Neuronal stem cell (in vitro differentiated cells): ENCODE results near the gene TMEM242.

ENCODE experiments used
- DNase-seq: peaks from one replicate; pipeline ENCODE4 v3.0.0-alpha.2; 2013; ENCODE audit warnings: low spot score
- H2AFZ ChIP-seq: one replicate; pipeline ENCODE4 v1.6.1; 2013; ENCODE audit warnings: mild to moderate bottlenecking, low read length, inconsistent platforms
- H2AK5ac ChIP-seq: 2 replicates; pipeline ENCODE4 v1.6.1; 2013; ENCODE audit warnings: low read depth, mild to moderate bottlenecking, inconsistent platforms, low read length, moderate library complexity, mixed read lengths
- H2BK120ac ChIP-seq: 2 replicates; pipeline ENCODE4 v1.6.1; 2013; ENCODE audit warnings: low read depth, mild to moderate bottlenecking, inconsistent platforms, low read length, moderate library complexity, mixed read lengths
- H2BK12ac ChIP-seq: one replicate; pipeline ENCODE4 v1.6.1; 2013; ENCODE audit warnings: low read length, inconsistent platforms
- H2BK15ac ChIP-seq: 2 replicates; pipeline ENCODE4 v1.6.1; 2013; ENCODE audit warnings: mild to moderate bottlenecking, low read length, inconsistent platforms, mixed read lengths
- H2BK5ac ChIP-seq: one replicate; pipeline ENCODE4 v1.6.1; 2013; ENCODE audit warnings: inconsistent platforms, mild to moderate bottlenecking, low read length, moderate library complexity
- H3K14ac ChIP-seq: one replicate; pipeline ENCODE4 v1.6.1; 2013; ENCODE audit warnings: low read length, inconsistent platforms
- H3K18ac ChIP-seq: 2 replicates; pipeline ENCODE4 v1.6.1; 2013; ENCODE audit warnings: low read length, inconsistent platforms
- H3K23ac ChIP-seq: 2 replicates; pipeline ENCODE4 v1.6.1; 2013; ENCODE audit warnings: low read depth, mild to moderate bottlenecking, mixed read lengths, low read length, inconsistent platforms; ENCODE audit not compliant: poor library complexity
- H3K27ac ChIP-seq: replicated peaks from 3 replicates; pipeline ENCODE4 v1.5.1; 2013; ENCODE audit warnings: low read length, inconsistent platforms
- H3K27me3 ChIP-seq, 3 experiments: 2 replicates each; pipeline ENCODE4 v1.6.1; 2013; ENCODE audit warnings: low read length in 3 of 3, mild to moderate bottlenecking in 2 of 3, inconsistent platforms in 1 of 3, low read depth in 1 of 3, mixed read lengths in 1 of 3, moderate library complexity in 1 of 3; ENCODE audit not compliant: control insufficient read depth in 3 of 3, insufficient read depth in 3 of 3
- H3K36me3 ChIP-seq, 2 donors: replicated peaks in 1 of 2; 2 replicates each; pipeline ENCODE4 v1.6.1; 2013; ENCODE audit warnings: low read length in 2 of 2; ENCODE audit not compliant: control insufficient read depth in 2 of 2, insufficient read depth in 2 of 2
- H3K4ac ChIP-seq: 2 replicates; pipeline ENCODE4 v1.6.1; 2013; ENCODE audit warnings: inconsistent platforms, mild to moderate bottlenecking, low read length, moderate library complexity
- H3K4me1 ChIP-seq, 2 donors: 1 replicate in 1 of 2; 2 replicates in 1 of 2; pipeline ENCODE4 v1.6.1; 2013; ENCODE audit warnings: low read length in 2 of 2, low read depth in 1 of 2; ENCODE audit not compliant: control insufficient read depth in 2 of 2, insufficient read depth in 1 of 2
- H3K4me2 ChIP-seq: one replicate; pipeline ENCODE4 v1.6.1; 2013; ENCODE audit warnings: mild to moderate bottlenecking, low read length, inconsistent platforms; ENCODE audit not compliant: insufficient read depth, poor library complexity, severe bottlenecking
- H3K4me3 ChIP-seq, 2 donors: 2 replicates each; pipeline ENCODE4 v1.5.1; 2013; ENCODE audit warnings: low read length in 2 of 2, mild to moderate bottlenecking in 2 of 2, inconsistent platforms in 1 of 2, moderate library complexity in 1 of 2
- H3K79me1 ChIP-seq: one replicate; pipeline ENCODE4 v1.6.1; 2013; ENCODE audit warnings: low read depth, mild to moderate bottlenecking, inconsistent platforms, low read length, moderate library complexity
- H3K9ac ChIP-seq: one replicate; pipeline ENCODE4 v1.6.1; 2013; ENCODE audit warnings: mild to moderate bottlenecking, low read depth, low read length, inconsistent platforms; ENCODE audit not compliant: poor library complexity
- H3K9me3 ChIP-seq, 2 donors: replicated peaks in 1 of 2; 2 replicates each; pipeline versions ENCODE3 to v1.6.1; 2013; ENCODE audit warnings: low read length in 2 of 2, mild to moderate bottlenecking in 2 of 2, inconsistent platforms in 1 of 2, low read depth in 1 of 2, mixed read lengths in 1 of 2, moderate library complexity in 1 of 2; ENCODE audit not compliant: control insufficient read depth in 2 of 2, insufficient read depth in 1 of 2
- H4K8ac ChIP-seq: one replicate; pipeline ENCODE4 v1.6.1; 2013; ENCODE audit warnings: low read depth, mild to moderate bottlenecking, inconsistent platforms, low read length, moderate library complexity
- H4K91ac ChIP-seq: one replicate; pipeline ENCODE4 v1.6.1; 2013; ENCODE audit warnings: low read length, low read depth, mild to moderate bottlenecking, inconsistent platforms; ENCODE audit not compliant: poor library complexity
- WGBS, 2 donors: extraction: QIAGEN DNeasy Blood & Tissue Kit; methylation state at CpG; one replicate each; pipeline ENCODE4 v1.1.7; 2013; ENCODE audit warnings: missing lambda C conversion rate in 2 of 2, mixed read lengths in 1 of 2; ENCODE audit not compliant: insufficient read length in 2 of 2, insufficient replicate concordance in 1 of 2; ENCODE audit errors: extremely low coverage in 2 of 2; 5-methylcytosine and 5-hydroxymethylcytosine counted together

Gene TMEM242

GRCh38 chr6:157258878-157259277 lies 64.4 kb downstream of the TMEM242 start:
- no CpG with 5 or more reads among the region's 11 CpGs for WGBS, 2 donors
- no peak overlapping the region for H3K4ac ChIP-seq
- H3K79me1 ChIP-seq = no peaks in the 10 kb centered on the region

GRCh38 chr6:157255079-157255478 lies 68.2 kb downstream of the TMEM242 start:
- Histone ChIP-seq H3K23ac (no peak overlapping the region), H3K9me3 (no peaks in the 10 kb centered on the region), H3K4me1 (peaks cover 0 to 2% of the 10 kb centered on the region in 2 donors), H4K91ac (no peak overlapping the region), H4K8ac (no peak overlapping the region), H3K27me3 (peaks cover 0 to 13% (median 0%) of the 10 kb centered on the region in 3 experiments), H3K4ac (peak overlapping the region; percentile 10), H3K4me2 (no peak overlapping the region), H2BK15ac (peak overlapping the region; percentile 16), H3K14ac (no peak overlapping the region), H2AK5ac (no peak overlapping the region), H3K79me1 (no peaks in the 10 kb centered on the region), H3K4me3 (no peak overlapping the region), H3K27ac (no peak overlapping the region), H2BK120ac (no peak overlapping the region), H3K36me3 (no peaks in the 10 kb centered on the region), H2BK5ac (no peak overlapping the region), H2BK12ac (no peak overlapping the region), H3K18ac (no peak overlapping the region), H3K9ac (no peak overlapping the region), H2AFZ (no peak overlapping the region)
- no CpG with 5 or more reads among the region's 3 CpGs for WGBS, 2 donors
- no peak for DNase-seq

More at GRCh38 chr6:157258878-157259277, 64.4 kb downstream of the TMEM242 start:
- H3K4me2 ChIP-seq = no peak overlapping the region
- H2BK5ac ChIP-seq = peak overlapping the region; percentile 28
- peaks cover 0 to 6% (median 0%) of the 10 kb centered on the region in 3 experiments for H3K27me3 ChIP-seq
- H2AK5ac ChIP-seq = peak overlapping the region; percentile 26
- H3K36me3 ChIP-seq = no peaks in the 10 kb centered on the region
- H3K4me3 ChIP-seq = no peak overlapping the region
- H2BK12ac ChIP-seq = no peak overlapping the region
- H3K27ac ChIP-seq = no peak overlapping the region
- no peak overlapping the region for H2BK15ac ChIP-seq
- no peak overlapping the region for H3K18ac ChIP-seq
- H2AFZ ChIP-seq = no peak overlapping the region
- no peak overlapping the region for H4K8ac ChIP-seq
- H3K4me1 ChIP-seq = peaks cover 0 to 2% of the 10 kb centered on the region in 2 donors
- no peak overlapping the region for H2BK120ac ChIP-seq
- no peak overlapping the region for H3K9ac ChIP-seq
- no peak for DNase-seq
- H3K9me3 ChIP-seq = no peaks in the 10 kb centered on the region
- no peak overlapping the region for H3K14ac ChIP-seq
- no peak overlapping the region for H4K91ac ChIP-seq
- no peak overlapping the region for H3K23ac ChIP-seq

- H3K4me2 ChIP-seq = no peak overlapping the region
- no peak overlapping the region for H3K9ac ChIP-seq
- no peak for DNase-seq
- H4K91ac ChIP-seq = no peak overlapping the region
- no peaks in the 10 kb centered on the region for H3K79me1 ChIP-seq
- H3K36me3 ChIP-seq = no peaks in the 10 kb centered on the region
- H2AFZ ChIP-seq = no peak overlapping the region
- no peak overlapping the region for H3K4ac ChIP-seq
- no peaks in the 10 kb centered on the region for H3K9me3 ChIP-seq
- WGBS, 2 donors = no CpG with 5 or more reads among the region's 3 CpGs
- no peak overlapping the region for H2BK120ac ChIP-seq
- peaks cover 0 to 2% of the 10 kb centered on the region in 2 donors for H3K4me1 ChIP-seq
- H3K4me3 ChIP-seq = no peak overlapping the region
- no peak overlapping the region for H3K27ac ChIP-seq
- no peak overlapping the region for H3K23ac ChIP-seq
- H4K8ac ChIP-seq = no peak overlapping the region
- H3K27me3 ChIP-seq = peaks cover 0 to 13% (median 0%) of the 10 kb centered on the region in 3 experiments
- no peak overlapping the region for H2BK12ac ChIP-seq
- H2BK5ac ChIP-seq = no peak overlapping the region
- no peak overlapping the region for H3K14ac ChIP-seq
- no peak overlapping the region for H2BK15ac ChIP-seq
- no peak overlapping the region for H2AK5ac ChIP-seq
- no peak overlapping the region for H3K18ac ChIP-seq
These were observed 68.8 kb downstream of the TMEM242 start for GRCh38 chr6:157254538-157254937.

GRCh38 chr6:157253699-157254098 lies 69.6 kb downstream of the TMEM242 start:
- Histone ChIP-seq H3K79me1 (no peaks in the 10 kb centered on the region), H2BK15ac (no peak overlapping the region), H3K4ac (no peak overlapping the region), H2BK120ac (no peak overlapping the region), H2AK5ac (no peak overlapping the region), H3K4me3 (no peak overlapping the region), H2BK12ac (no peak overlapping the region), H3K4me1 (no peaks in the 10 kb centered on the region), H2AFZ (no peak overlapping the region), H3K36me3 (no peaks in the 10 kb centered on the region), H3K18ac (no peak overlapping the region), H4K91ac (no peak overlapping the region), H3K27me3 (peaks cover 0 to 13% (median 0%) of the 10 kb centered on the region in 3 experiments), H3K9ac (no peak overlapping the region), H3K4me2 (no peak overlapping the region), H3K23ac (no peak overlapping the region), H2BK5ac (no peak overlapping the region), H3K27ac (no peak overlapping the region), H3K9me3 (no peaks in the 10 kb centered on the region), H4K8ac (no peak overlapping the region), H3K14ac (no peak overlapping the region)
- WGBS, 2 donors = no CpG with 5 or more reads among the region's 7 CpGs
- no peak for DNase-seq
